HepG2 (cell line): ENCODE measurements around the gene FGF14. TPM values are rescaled to one million over a fixed set of nuclear protein-coding genes. Genes with fewer than 3 reads are reported as not detected.

ENCODE experiments used
- ATAC-seq: fragments of 200-7000 bp; cut with Tn5 transposase; 3 replicates; pipeline ENCODE4 v1.9.1; 2020; ENCODE audit warnings: mild to moderate bottlenecking, moderate library complexity
- BruUV-seq: library from RNA; stranded (reverse); fragments of 400-500 nt; replicated peaks from 2 replicates; lab custom pipeline; 2021; lab: Mats Ljungman, UMichigan
- CTCF ChIA-PET: fragments of 300-600 bp; formaldehyde crosslinking; extraction: SDS; loops from one replicate; lab custom pipeline; 2021; ENCODE audit warnings: low total read pairs, inconsistent platforms, low intra/inter-chr PET ratio; lab: Yijun Ruan, JAX
- POLR2A ChIA-PET: fragments of 350-600 bp; sonication (Branson Sonifier 250); formaldehyde crosslinking; loops from one replicate; lab custom pipeline; 2020; ENCODE audit warnings: antibody characterized with exemption, inconsistent platforms; lab: Yijun Ruan, JAX
- DNase-seq: peaks from one replicate; pipeline ENCODE4 v3.0.0-alpha.2; 2015; ENCODE audit warnings: low spot score
- FAIRE-seq: peaks from 3 replicates; lab custom pipeline; 2011; peaks lifted over from hg19 to GRCh38; lab: Jason Lieb, UNC
- H2AFZ ChIP-seq: one replicate; pipeline ENCODE4 v1.6.1; 2011; ENCODE audit warnings: low read length, inconsistent platforms
- H3K27ac ChIP-seq: fragments of 300-600 bp; 3 replicates; pipeline ENCODE4 v1.8.0; 2011; ENCODE audit warnings: mixed run types, mild to moderate bottlenecking, mixed read lengths, low read length, inconsistent platforms; ENCODE audit not compliant: insufficient read depth; ENCODE audit errors: extremely low read length
- H3K27me3 ChIP-seq, 2 experiments: fragments of 200-600 bp in 1 of 2; 2 replicates in 1 of 2; 3 replicates in 1 of 2; pipeline versions ENCODE4 v1.6.0 to v1.8.0; 2011; ENCODE audit warnings: low read length in 2 of 2, mild to moderate bottlenecking in 2 of 2, moderate library complexity in 2 of 2, inconsistent platforms in 1 of 2; ENCODE audit not compliant: insufficient read depth in 2 of 2, control insufficient read depth in 1 of 2
- H3K36me3 ChIP-seq, 2 experiments: fragments of 200-600 bp in 1 of 2; replicated peaks in 1 of 2; 2 replicates in 1 of 2; 3 replicates in 1 of 2; pipeline versions ENCODE4 v1.5.1 to v1.8.0; 2011; ENCODE audit warnings: low read length in 2 of 2, inconsistent platforms in 1 of 2; ENCODE audit not compliant: insufficient read depth in 2 of 2, control insufficient read depth in 1 of 2
- H3K4me1 ChIP-seq: 2 replicates; pipeline ENCODE4 v1.5.1; 2012; ENCODE audit warnings: low read length, inconsistent platforms; ENCODE audit not compliant: insufficient read depth
- H3K4me2 ChIP-seq: 2 replicates; pipeline ENCODE4 v1.6.0; 2011; ENCODE audit warnings: low read depth, low read length, inconsistent platforms
- H3K4me3 ChIP-seq, 3 experiments: fragments of 200-600 bp in 1 of 3; sonication (generic), shearing (Covaris generic) in 1 of 3; replicated peaks in 1 of 3; 2 replicates each; pipeline ENCODE4 v1.5.1; 2011 to 2016; ENCODE audit warnings: low read length in 3 of 3, inconsistent platforms in 2 of 3, low read depth in 2 of 3, mild to moderate bottlenecking in 2 of 3, control low read depth in 1 of 3, mixed read lengths in 1 of 3; ENCODE audit not compliant: insufficient read depth in 1 of 3
- H3K79me2 ChIP-seq: one replicate; pipeline ENCODE4 v1.6.1; 2011; ENCODE audit warnings: low read length, inconsistent platforms; ENCODE audit not compliant: insufficient read depth
- H3K9ac ChIP-seq: 2 replicates; pipeline ENCODE4 v1.6.0; 2011; ENCODE audit warnings: mild to moderate bottlenecking, low read depth, low read length, inconsistent platforms; ENCODE audit not compliant: insufficient read depth
- H3K9me3 ChIP-seq: 2 replicates; pipeline ENCODE4 v1.5.1; 2012; ENCODE audit warnings: mild to moderate bottlenecking, low read length
- H4K20me1 ChIP-seq: 2 replicates; pipeline ENCODE4 v1.6.0; 2011; ENCODE audit warnings: inconsistent platforms, mild to moderate bottlenecking, low read length, moderate library complexity; ENCODE audit not compliant: insufficient read depth
- ATF3 ChIP-seq: sonication (generic); formaldehyde crosslinking; IDR thresholded peaks from 2 replicates; pipeline ENCODE4 v1.4.0; 2020; ENCODE audit warnings: missing genetic modification reagents
- FIP1L1 ChIP-seq: fragments of 200-400 bp; formaldehyde crosslinking; IDR thresholded peaks from 2 replicates; pipeline ENCODE4 v1.6.1; 2018; ENCODE audit warnings: low read depth, mild to moderate bottlenecking, low read length, moderate library complexity, borderline replicate concordance; ENCODE audit not compliant: insufficient read depth
- HINFP ChIP-seq: sonication (generic); formaldehyde crosslinking; IDR thresholded peaks from 2 replicates; pipeline ENCODE4 v1.4.0; 2020; ENCODE audit warnings: low read depth, mild to moderate bottlenecking, missing genetic modification reagents
- LBX2 ChIP-seq: sonication (generic); formaldehyde crosslinking; IDR thresholded peaks from 2 replicates; pipeline ENCODE4 v1.5.0; 2020; ENCODE audit warnings: missing genetic modification reagents, mild to moderate bottlenecking, borderline replicate concordance
- MED8 ChIP-seq: sonication (generic); formaldehyde crosslinking; IDR thresholded peaks from 2 replicates; pipeline ENCODE4 v1.8.1; 2023; ENCODE audit warnings: mild to moderate bottlenecking, missing genetic modification reagents; ENCODE audit not compliant: insufficient replicate concordance
- MIXL1 ChIP-seq: IDR thresholded peaks from 2 replicates; pipeline ENCODE4 v1.6.1; 2016
- SALL2 ChIP-seq: sonication (generic); formaldehyde crosslinking; IDR thresholded peaks from 2 replicates; pipeline ENCODE4 v1.8.1; 2023; ENCODE audit warnings: mild to moderate bottlenecking, missing genetic modification reagents, inconsistent platforms
- STAG1 ChIP-seq: sonication (generic); formaldehyde crosslinking; IDR thresholded peaks from 2 replicates; pipeline ENCODE4 v1.4.0; 2020; ENCODE audit warnings: missing genetic modification reagents
- TFDP1 ChIP-seq: IDR thresholded peaks from 2 replicates; pipeline ENCODE4 v1.6.1; 2016; ENCODE audit warnings: missing compliant biosample characterization, missing genetic modification reagents, borderline replicate concordance
- THRA ChIP-seq: sonication (generic); formaldehyde crosslinking; IDR thresholded peaks from 2 replicates; pipeline ENCODE4 v1.4.0; 2020; ENCODE audit warnings: missing genetic modification reagents, borderline replicate concordance
- ZFP82 ChIP-seq: sonication (generic); formaldehyde crosslinking; IDR thresholded peaks from 2 replicates; pipeline ENCODE4 v1.5.1; 2020; ENCODE audit warnings: mild to moderate bottlenecking, missing genetic modification reagents, borderline replicate concordance
- ZFX ChIP-seq: sonication (generic); formaldehyde crosslinking; IDR thresholded peaks from 2 replicates; pipeline ENCODE4 v1.4.0; 2020; ENCODE audit warnings: mild to moderate bottlenecking, low read depth, missing genetic modification reagents, moderate library complexity
- ZMAT5 ChIP-seq: sonication (generic); formaldehyde crosslinking; IDR thresholded peaks from 2 replicates; pipeline ENCODE4 v1.5.0; 2020; ENCODE audit warnings: mild to moderate bottlenecking, low read depth, missing genetic modification reagents, borderline replicate concordance
- ZNF124 ChIP-seq: sonication (generic); formaldehyde crosslinking; IDR thresholded peaks from 2 replicates; pipeline ENCODE4 v1.4.0; 2020; ENCODE audit warnings: missing genetic modification reagents
- ZNF253 ChIP-seq: sonication (generic); formaldehyde crosslinking; IDR thresholded peaks from 2 replicates; pipeline ENCODE4 v1.8.0; 2022; ENCODE audit warnings: mild to moderate bottlenecking, missing genetic modification reagents, borderline replicate concordance
- ZNF33A ChIP-seq: sonication (generic); formaldehyde crosslinking; IDR thresholded peaks from 2 replicates; pipeline ENCODE4 v1.5.1; 2020; ENCODE audit warnings: missing genetic modification reagents, mild to moderate bottlenecking, moderate library complexity, borderline replicate concordance
- ZNF75D ChIP-seq: sonication (generic); formaldehyde crosslinking; IDR thresholded peaks from 2 replicates; pipeline ENCODE4 v1.8.1; 2023; ENCODE audit warnings: missing genetic modification reagents, mild to moderate bottlenecking, borderline replicate concordance
- WGBS: methylation state at CpG from one replicate; pipeline ENCODE4 v1.1.6; 2017; ENCODE audit warnings: low lambda C conversion rate; 5-methylcytosine and 5-hydroxymethylcytosine counted together
- in situ Hi-C: cut with HindIII; loops from 2 replicates; pipeline ENCODE4 v1.10.0; 2017; ENCODE audit warnings: low pct_unique_long_range_greater_than_20kb; ENCODE audit not compliant: extremely low pct_ligation_motif_present
- intact Hi-C: fragments of 100-400 bp; cut with micrococcal nuclease; formaldehyde crosslinking; loops from one replicate; pipeline ENCODE4 v1.10.0; 2022; ENCODE audit not compliant: unreplicated experiment
- polyA plus RNA-seq, 8 experiments: library from polyadenylated mRNA; depleted of rRNA in 3 of 8; stranded (reverse) in 7 of 8; unstranded in 1 of 8; fragments of >200 nt; fragmentation: Illumina TruSeq in 4 of 8; extraction: Trizol in 4 of 8; gene quantifications; 2 replicates each; pipeline versions ENCODE4 v1.2.1 to v1.2.3, GENCODE V29; 2011 to 2016; ENCODE audit warnings: low read depth in 4 of 8, missing spikeins in 1 of 8, mixed read lengths in 1 of 8; ENCODE audit not compliant: insufficient read depth in 1 of 8
- total RNA-seq, 5 experiments: library from RNA; depleted of rRNA; stranded (reverse); fragments of >200 nt; fragmentation: Illumina TruSeq; extraction: Trizol; gene quantifications; 2 replicates each; pipeline ENCODE4 v1.2.3, GENCODE V29; 2016; ENCODE audit warnings: low read depth in 1 of 5

FGF14 gene
- total and polyA plus RNA-seq, 2 of the 13 experiments (the other 11 are each of a cell fraction or from before 2014, with no cell fraction given), result not detected

GRCh38 chr13:101811284-101811839, 590.5 kb downstream of the FGF14 start:
- Histone ChIP-seq H3K27ac (no peak overlapping the region), H3K27me3 (no peaks in the 10 kb centered on the region), H3K9me3 (no peaks in the 10 kb centered on the region), H3K9ac (no peak overlapping the region), H3K4me2 (no peak overlapping the region), H3K36me3 (no peaks in the 10 kb centered on the region), H3K79me2 (no peaks in the 10 kb centered on the region), H3K4me3 (no peak overlapping the region), H4K20me1 (no peaks in the 10 kb centered on the region), H2AFZ (no peak overlapping the region), H3K4me1 (no peaks in the 10 kb centered on the region)
- no peak for TF ChIP-seq ZNF75D (CRISPR knock-in tag)
- TF ChIP-seq STAG1 (CRISPR knock-in tag), result no peak
- TF ChIP-seq SALL2 (CRISPR knock-in tag), result no peak
- no peak for TF ChIP-seq ATF3 (CRISPR knock-in tag)
- TF ChIP-seq ZFP82 (CRISPR knock-in tag), result no peak
- TF ChIP-seq ZNF253, result no peak
- no peak for TF ChIP-seq ZFX
- no peak for TF ChIP-seq MED8 (CRISPR knock-in tag)
- TF ChIP-seq TFDP1, result no peak
- TF ChIP-seq FIP1L1, result no peak
- no peak for TF ChIP-seq MIXL1 (CRISPR knock-in tag)
- TF ChIP-seq LBX2 (CRISPR knock-in tag), result no peak
- TF ChIP-seq ZNF33A (CRISPR knock-in tag), result no peak
- no peak for TF ChIP-seq THRA (CRISPR knock-in tag)
- no peak for TF ChIP-seq ZNF124 (CRISPR knock-in tag)
- no peak for TF ChIP-seq ZMAT5 (CRISPR knock-in tag)
- TF ChIP-seq HINFP (CRISPR knock-in tag), result no peak
- ATAC-seq (no peak), FAIRE-seq (no peak), DNase-seq (no peak)
- in situ Hi-C loops, result no loop called here
- intact Hi-C loops, result no loop called here
- WGBS, result 0% methylated on average over 1 of the region's 1 CpG
- POLR2A ChIA-PET, result no interaction called here
- no TSS peak for BruUV-seq
- CTCF ChIA-PET, result no interaction called here
